Stimulated activated CD8-positive, alpha-beta memory T cell treated with anti-CD3 and anti-CD28 coated beads, Interleukin-4, amount 100 ng/mL, for 4 hours (primary cell): Measurements from ENCODE around the gene PSORS1C2.
"Not testable (repeated sequence)": the region's sequence is repeated elsewhere in the genome, so short reads cannot be mapped to it uniquely, and the experiment has no call there.

Source experiments
- DNase-seq, 2 donors: peaks; one replicate each; pipeline ENCODE4 v3.0.0-alpha.2; 2020; ENCODE audit warnings: low read depth in 2 of 2, low spot score in 1 of 2

Gene PSORS1C2

GRCh38 chr6:31168606-31169005 lies 29.7 kb upstream of the PSORS1C2 start:
- DNase-seq = no peak

- DNase-seq = no peak
Measured at GRCh38 chr6:31165986-31166385, 27.1 kb upstream of the PSORS1C2 start.

GRCh38 chr6:31165064-31165832 lies 26.4 kb upstream of the PSORS1C2 start:
- DNase-seq = not testable (repeated sequence)

- not testable (repeated sequence) for DNase-seq
Measured at GRCh38 chr6:31164475-31165063, 25.7 kb upstream of the PSORS1C2 start.

- DNase-seq = no peak
Measured at GRCh38 chr6:31163922-31164321, 25.1 kb upstream of the PSORS1C2 start.

- DNase-seq = no peak
Measured at GRCh38 chr6:31162463-31163165, 23.7 kb upstream of the PSORS1C2 start.

GRCh38 chr6:31161216-31162126 lies 22.6 kb upstream of the PSORS1C2 start:
- no peak for DNase-seq

- DNase-seq = no peak
Measured at GRCh38 chr6:31158863-31159855, 20.3 kb upstream of the PSORS1C2 start.

- DNase-seq = peak; percentile 97 to 99
Measured at GRCh38 chr6:31158140-31158862, 19.4 kb upstream of the PSORS1C2 start, which contains the start of gene TCF19. TCF19 (plus strand) TSS chr6:31158589; CDS start chr6:31159470, 881 bp downstream.

GRCh38 chr6:31157513-31158139 lies 18.8 kb upstream of the PSORS1C2 start, which contains the start of gene CCHCR1:
CCHCR1 (minus strand) TSS chr6:31157802; CDS start chr6:31157600, 202 bp downstream.
- DNase-seq = no peak

- DNase-seq = no peak
Measured at GRCh38 chr6:31156641-31157040, 17.8 kb upstream of the PSORS1C2 start.

- DNase-seq = no peak
Measured at GRCh38 chr6:31154436-31154835, 15.6 kb upstream of the PSORS1C2 start.

- no peak for DNase-seq
Measured at GRCh38 chr6:31152781-31153180, 13.9 kb upstream of the PSORS1C2 start.

- DNase-seq = no peak
Measured at GRCh38 chr6:31149827-31150447, 11.1 kb upstream of the PSORS1C2 start.

GRCh38 chr6:31145386-31145785 lies 6.5 kb upstream of the PSORS1C2 start:
- no peak for DNase-seq

GRCh38 chr6:31144970-31145340 lies 6.1 kb upstream of the PSORS1C2 start:
- no peak for DNase-seq

GRCh38 chr6:31144296-31144969 lies 5.6 kb upstream of the PSORS1C2 start:
- no peak for DNase-seq

GRCh38 chr6:31143148-31143547 lies 4.3 kb upstream of the PSORS1C2 start:
- no peak for DNase-seq
